ENCODE results near the gene LRP1. TPM values are rescaled to one million over a fixed set of nuclear protein-coding genes. Genes with fewer than 3 reads are reported as not detected.

LRP1 gene
- total and polyA plus RNA-seq, 2 of the 13 experiments (the other 11 are each of a cell fraction or from before 2014, with no cell fraction given) = 14.7 to 30.8 TPM

DNA sequence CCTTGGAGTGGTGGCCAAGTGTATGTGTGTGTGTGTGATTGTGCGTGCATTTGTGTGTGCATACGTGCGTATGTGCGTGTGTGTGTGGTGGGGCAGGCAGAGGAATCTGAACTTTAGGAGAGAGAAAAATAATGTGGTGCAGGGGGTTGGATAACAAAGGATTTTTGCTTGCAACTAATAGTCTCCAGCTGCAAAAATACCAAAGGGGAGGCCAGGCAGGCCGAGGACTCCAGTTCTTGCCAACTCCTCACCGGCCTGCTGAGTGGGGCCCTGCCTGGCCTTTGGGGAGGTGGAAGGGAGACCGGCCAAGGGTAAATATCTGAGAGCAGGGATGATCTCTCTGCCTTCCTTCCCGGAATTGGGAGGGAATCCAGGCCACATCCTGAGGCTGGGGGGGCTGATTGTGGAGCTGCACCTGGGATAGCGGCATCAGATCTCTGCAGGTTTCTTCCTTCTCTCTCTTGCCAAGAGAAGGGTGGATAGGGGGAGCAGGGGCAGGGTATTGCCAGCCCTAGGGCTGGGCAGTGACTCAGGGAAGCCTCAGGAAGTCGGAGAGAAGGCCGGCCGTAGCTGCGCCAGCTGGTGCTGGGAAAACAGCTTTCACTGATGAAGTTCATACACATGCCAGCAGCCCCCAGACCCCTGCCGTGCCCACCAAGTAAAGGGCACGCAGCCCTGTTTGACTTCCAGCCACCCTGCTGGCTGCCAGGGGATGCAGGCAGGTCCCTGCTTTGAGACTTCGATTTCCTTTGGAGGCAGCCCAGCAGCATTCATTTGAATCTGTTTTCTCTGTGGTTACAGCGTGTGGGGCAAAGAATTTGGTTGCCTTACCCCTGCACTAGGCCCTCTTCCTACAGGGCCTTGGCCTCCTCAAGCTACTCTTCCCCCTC is 23.7 kb downstream of the LRP1 start:
- Histone ChIP-seq H3K79me2 (ENCODE audit: insufficient read depth, low read length) (peaks cover 3% of the 10 kb centered on the region), H3K4me2 (ENCODE audit: low read depth, low read length) (no peak overlapping the region), H3K9me3 (ENCODE audit: low read length) (no peaks in the 10 kb centered on the region), H2AFZ (ENCODE audit: low read length) (no peak overlapping the region), H4K20me1 (ENCODE audit: insufficient read depth, low read length) (no peaks in the 10 kb centered on the region), H3K4me3 (replicated peaks in 1 of 3; ENCODE audit: insufficient read depth in 1 of 3, low read depth in 2 of 3, low read length in 3 of 3) (no peak overlapping the region), H3K4me1 (ENCODE audit: insufficient read depth, low read length) (peaks cover 87% of the 10 kb centered on the region), H3K36me3 (replicated peaks in 1 of 2; ENCODE audit: control insufficient read depth in 1 of 2, insufficient read depth in 2 of 2, low read length in 2 of 2) (peaks cover 35 to 36% of the 10 kb centered on the region in 2 experiments; a peak in 4 of 5 replicates), H3K27ac (ENCODE audit: extremely low read length, insufficient read depth, low read length) (no peak overlapping the region), H3K27me3 (ENCODE audit: control insufficient read depth in 1 of 2, insufficient read depth in 2 of 2, low read length in 2 of 2) (no peaks in the 10 kb centered on the region), H3K9ac (ENCODE audit: insufficient read depth, low read depth, low read length) (no peak overlapping the region)
- BruUV-seq (replicated peaks) = no TSS peak
- TF ChIP-seq, protein P1, sequence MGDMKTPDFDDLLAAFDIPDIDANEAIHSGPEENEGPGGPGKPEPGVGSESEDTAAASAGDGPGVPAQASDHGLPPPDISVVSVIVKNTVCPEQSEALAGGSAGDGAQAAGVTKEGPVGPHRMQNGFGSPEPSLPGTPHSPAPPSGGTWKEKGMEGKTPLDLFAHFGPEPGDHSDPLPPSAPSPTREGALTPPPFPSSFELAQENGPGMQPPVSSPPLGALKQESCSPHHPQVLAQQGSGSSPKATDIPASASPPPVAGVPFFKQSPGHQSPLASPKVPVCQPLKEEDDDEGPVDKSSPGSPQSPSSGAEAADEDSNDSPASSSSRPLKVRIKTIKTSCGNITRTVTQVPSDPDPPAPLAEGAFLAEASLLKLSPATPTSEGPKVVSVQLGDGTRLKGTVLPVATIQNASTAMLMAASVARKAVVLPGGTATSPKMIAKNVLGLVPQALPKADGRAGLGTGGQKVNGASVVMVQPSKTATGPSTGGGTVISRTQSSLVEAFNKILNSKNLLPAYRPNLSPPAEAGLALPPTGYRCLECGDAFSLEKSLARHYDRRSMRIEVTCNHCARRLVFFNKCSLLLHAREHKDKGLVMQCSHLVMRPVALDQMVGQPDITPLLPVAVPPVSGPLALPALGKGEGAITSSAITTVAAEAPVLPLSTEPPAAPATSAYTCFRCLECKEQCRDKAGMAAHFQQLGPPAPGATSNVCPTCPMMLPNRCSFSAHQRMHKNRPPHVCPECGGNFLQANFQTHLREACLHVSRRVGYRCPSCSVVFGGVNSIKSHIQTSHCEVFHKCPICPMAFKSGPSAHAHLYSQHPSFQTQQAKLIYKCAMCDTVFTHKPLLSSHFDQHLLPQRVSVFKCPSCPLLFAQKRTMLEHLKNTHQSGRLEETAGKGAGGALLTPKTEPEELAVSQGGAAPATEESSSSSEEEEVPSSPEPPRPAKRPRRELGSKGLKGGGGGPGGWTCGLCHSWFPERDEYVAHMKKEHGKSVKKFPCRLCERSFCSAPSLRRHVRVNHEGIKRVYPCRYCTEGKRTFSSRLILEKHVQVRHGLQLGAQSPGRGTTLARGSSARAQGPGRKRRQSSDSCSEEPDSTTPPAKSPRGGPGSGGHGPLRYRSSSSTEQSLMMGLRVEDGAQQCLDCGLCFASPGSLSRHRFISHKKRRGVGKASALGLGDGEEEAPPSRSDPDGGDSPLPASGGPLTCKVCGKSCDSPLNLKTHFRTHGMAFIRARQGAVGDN (CRISPR knock-in tag; IDR thresholded peaks at IDR 0.05) = 0 out of 2 replicates have a peak, but pooled peaks have one; percentile 14
- TF ChIP-seq ZNF878 (CRISPR knock-in tag; IDR thresholded peaks at IDR 0.05) (no peak), POLR2A (IDR thresholded peaks at IDR 0.05; ENCODE audit: insufficient read depth in 1 of 2, low read depth in 2 of 2, low read length in 2 of 2) (0 out of 4 replicates have a peak, but pooled peaks of 1 of the 2 experiments have one; percentile 18)
- in situ Hi-C loops (cut with HindIII; ENCODE audit: extremely low pct_ligation_motif_present, low pct_unique_long_range_greater_than_20kb) = no loop called here
- ChIA-PET CTCF (ENCODE audit: low intra/inter-chr PET ratio, low total read pairs) (no interaction called here), POLR2A (interaction anchor here (1.0 to 11.4 kb wide), 2 partner anchors 21 to 64 kb away, joined by 3 to 827 read pairs; partner anchors contain the start of genes LRP1 and NAB2)
- ATAC-seq (no peak), DNase-seq (ENCODE audit: low spot score) (no peak), FAIRE-seq (no peak)
- intact Hi-C loops (cut with micrococcal nuclease; ENCODE audit: unreplicated experiment) = no loop called here
- 97% methylated on average over 15 of the region's 17 CpGs for WGBS (ENCODE audit: low lambda C conversion rate)

All from HepG2 (cell line).